ENCODE results near the gene BBS9. TPM values are rescaled to one million over a fixed set of nuclear protein-coding genes. Genes with fewer than 3 reads are reported as not detected.
A peak's percentile ranks its signal among the peaks of the same experiment; 100 is the strongest.

Gene BBS9
- polyA plus RNA-seq (2012; ENCODE audit: insufficient read depth, insufficient read length, low read depth) = 3.4 TPM

- H3K9me3 ChIP-seq = no peaks in the 10 kb centered on the region; the same call in 1 of the 2 replicates
- peak; percentile 97 for DNase-seq
- TF ChIP-seq, protein P1, sequence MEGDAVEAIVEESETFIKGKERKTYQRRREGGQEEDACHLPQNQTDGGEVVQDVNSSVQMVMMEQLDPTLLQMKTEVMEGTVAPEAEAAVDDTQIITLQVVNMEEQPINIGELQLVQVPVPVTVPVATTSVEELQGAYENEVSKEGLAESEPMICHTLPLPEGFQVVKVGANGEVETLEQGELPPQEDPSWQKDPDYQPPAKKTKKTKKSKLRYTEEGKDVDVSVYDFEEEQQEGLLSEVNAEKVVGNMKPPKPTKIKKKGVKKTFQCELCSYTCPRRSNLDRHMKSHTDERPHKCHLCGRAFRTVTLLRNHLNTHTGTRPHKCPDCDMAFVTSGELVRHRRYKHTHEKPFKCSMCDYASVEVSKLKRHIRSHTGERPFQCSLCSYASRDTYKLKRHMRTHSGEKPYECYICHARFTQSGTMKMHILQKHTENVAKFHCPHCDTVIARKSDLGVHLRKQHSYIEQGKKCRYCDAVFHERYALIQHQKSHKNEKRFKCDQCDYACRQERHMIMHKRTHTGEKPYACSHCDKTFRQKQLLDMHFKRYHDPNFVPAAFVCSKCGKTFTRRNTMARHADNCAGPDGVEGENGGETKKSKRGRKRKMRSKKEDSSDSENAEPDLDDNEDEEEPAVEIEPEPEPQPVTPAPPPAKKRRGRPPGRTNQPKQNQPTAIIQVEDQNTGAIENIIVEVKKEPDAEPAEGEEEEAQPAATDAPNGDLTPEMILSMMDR (IDR thresholded peaks at IDR 0.05; ENCODE audit: low read depth, low read length) = no peak
These were observed at the start of gene BBS9 for GRCh38 chr7:33128990-33129805. Gene BBS9, plus strand, starts transcription at chr7:33129564. Its CDS starts 16,689 bp downstream, at chr7:33146253.

GRCh38 chr7:33079763-33080690, 49.3 kb upstream of the BBS9 start:
- Histone ChIP-seq H3K36me3 (no peaks in the 10 kb centered on the region), H3K4me1 (no peaks in the 10 kb centered on the region)

More at GRCh38 chr7:33128990-33129805, at the start of gene BBS9:
- H3K36me3 ChIP-seq = no peaks in the 10 kb centered on the region
- 0 out of 2 replicates have a peak, but pooled peaks cover 2% of the 10 kb centered on the region for H3K27me3 ChIP-seq
- no peaks in the 10 kb centered on the region for H3K4me1 ChIP-seq
- H3K4me3 ChIP-seq (ENCODE audit: low read depth, low read length) = peak within 1 kb of the TSS; percentile 86

GRCh38 chr7:33087356-33087755, 42.0 kb upstream of the BBS9 start:
- no peaks in the 10 kb centered on the region for H3K9me3 ChIP-seq
- H3K4me1 ChIP-seq = no peaks in the 10 kb centered on the region
- H3K4me3 ChIP-seq (ENCODE audit: low read depth, low read length) = no peak overlapping the region
- no peak for DNase-seq
- H3K36me3 ChIP-seq = no peaks in the 10 kb centered on the region
- H3K27me3 ChIP-seq = no peaks in the 10 kb centered on the region
- TF ChIP-seq, protein P1 (IDR thresholded peaks at IDR 0.05; ENCODE audit: low read depth, low read length) = no peak

More at GRCh38 chr7:33079763-33080690, 49.3 kb upstream of the BBS9 start:
- no peak overlapping the region for H3K4me3 ChIP-seq (ENCODE audit: low read depth, low read length)
- no peaks in the 10 kb centered on the region; the same call in 1 of the 2 replicates for H3K9me3 ChIP-seq
- DNase-seq = no peak
- peaks cover 46% of the 10 kb centered on the region for H3K27me3 ChIP-seq
- TF ChIP-seq, protein P1 (IDR thresholded peaks at IDR 0.05; ENCODE audit: low read depth, low read length) = no peak

DNA sequence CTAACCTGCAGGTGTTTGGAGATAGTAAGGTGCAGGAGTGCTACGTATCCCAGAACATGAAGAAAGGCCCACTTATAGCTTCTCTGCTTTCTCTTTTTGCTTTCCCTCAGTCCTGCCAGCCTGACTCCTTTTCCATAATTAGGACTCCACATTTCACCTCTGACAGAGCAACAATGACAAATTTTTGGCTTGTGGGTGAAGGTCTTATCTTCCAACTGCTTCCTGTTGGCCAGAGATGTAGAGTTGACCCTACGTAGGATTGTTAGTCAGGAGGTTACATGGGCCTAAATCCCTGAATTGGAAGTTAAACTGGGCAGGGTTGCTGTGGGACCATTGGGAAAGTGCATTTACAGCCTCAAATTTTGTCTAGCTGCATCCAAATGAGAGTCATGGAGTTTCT, 41.5 kb upstream of the BBS9 start:
- peaks cover under 1% of the 10 kb centered on the region; the same call in 1 of the 2 replicates for H3K36me3 ChIP-seq
- no peak overlapping the region for H3K4me3 ChIP-seq (ENCODE audit: low read depth, low read length)
- no peak for DNase-seq
- TF ChIP-seq, protein P1 (IDR thresholded peaks at IDR 0.05; ENCODE audit: low read depth, low read length) = no peak
- H3K27me3 ChIP-seq = no peaks in the 10 kb centered on the region
- no peaks in the 10 kb centered on the region for H3K9me3 ChIP-seq
- H3K4me1 ChIP-seq = no peaks in the 10 kb centered on the region

GRCh38 chr7:33089142-33089541, 40.2 kb upstream of the BBS9 start:
- Histone ChIP-seq H3K4me3 (ENCODE audit: low read depth, low read length) (no peak overlapping the region), H3K9me3 (no peaks in the 10 kb centered on the region), H3K36me3 (peaks cover 13% of the 10 kb centered on the region), H3K4me1 (no peaks in the 10 kb centered on the region), H3K27me3 (no peaks in the 10 kb centered on the region)
- TF ChIP-seq, protein P1 (IDR thresholded peaks at IDR 0.05; ENCODE audit: low read depth, low read length) = no peak
- DNase-seq = no peak

All from BE2C (cell line).